GM19372 (cell line): ENCODE results near the gene SLC20A1.

ENCODE experiments used
- ATAC-seq: cut with Tn5 transposase; IDR thresholded peaks from one replicate; pipeline ENCODE4 v1.9.1; 2021; ENCODE audit warnings: mild to moderate bottlenecking, low read depth, moderate library complexity; ENCODE audit not compliant: unreplicated experiment

Gene SLC20A1

GRCh38 chr2:112623913-112624777 lies 21.6 kb upstream of the SLC20A1 start:
- peak; percentile 68 for ATAC-seq

- ATAC-seq = no peak
These were observed 20.1 kb upstream of the SLC20A1 start for GRCh38 chr2:112625474-112626114.

- no peak for ATAC-seq
These were observed 19.1 kb upstream of the SLC20A1 start for GRCh38 chr2:112626604-112627059.

- no peak for ATAC-seq
These were observed 18.4 kb upstream of the SLC20A1 start for GRCh38 chr2:112627060-112628040.

GRCh38 chr2:112629224-112629623 lies 16.5 kb upstream of the SLC20A1 start:
- ATAC-seq = no peak

- no peak for ATAC-seq
These were observed 15.9 kb upstream of the SLC20A1 start for GRCh38 chr2:112629823-112630222.

GRCh38 chr2:112630268-112630667 lies 15.5 kb upstream of the SLC20A1 start:
- no peak for ATAC-seq

GRCh38 chr2:112633708-112634107 lies 12.0 kb upstream of the SLC20A1 start:
- ATAC-seq = no peak

GRCh38 chr2:112634153-112634873 lies 11.4 kb upstream of the SLC20A1 start:
- ATAC-seq = no peak

GRCh38 chr2:112634874-112635157 lies 10.9 kb upstream of the SLC20A1 start:
- no peak for ATAC-seq

GRCh38 chr2:112636605-112637288 lies 9.0 kb upstream of the SLC20A1 start:
- ATAC-seq = peak; percentile 62

GRCh38 chr2:112637289-112637660 lies 8.5 kb upstream of the SLC20A1 start:
- no peak for ATAC-seq

- no peak for ATAC-seq
These were observed 5.8 kb upstream of the SLC20A1 start for GRCh38 chr2:112639936-112640335.

- no peak for ATAC-seq
These were observed 5.3 kb upstream of the SLC20A1 start for GRCh38 chr2:112640467-112640799.

GRCh38 chr2:112640800-112641675 lies 4.7 kb upstream of the SLC20A1 start:
- no peak for ATAC-seq

GRCh38 chr2:112641701-112642100 lies 4.0 kb upstream of the SLC20A1 start:
- no peak for ATAC-seq

GRCh38 chr2:112642561-112642960 lies 3.2 kb upstream of the SLC20A1 start:
- ATAC-seq = no peak

GRCh38 chr2:112642966-112643365 lies 2.8 kb upstream of the SLC20A1 start:
- ATAC-seq = no peak

- ATAC-seq = no peak
These were observed 2.3 kb upstream of the SLC20A1 start for GRCh38 chr2:112643488-112643887.
